ENCODE results near the gene WWTR1.

WWTR1 gene

DNA sequence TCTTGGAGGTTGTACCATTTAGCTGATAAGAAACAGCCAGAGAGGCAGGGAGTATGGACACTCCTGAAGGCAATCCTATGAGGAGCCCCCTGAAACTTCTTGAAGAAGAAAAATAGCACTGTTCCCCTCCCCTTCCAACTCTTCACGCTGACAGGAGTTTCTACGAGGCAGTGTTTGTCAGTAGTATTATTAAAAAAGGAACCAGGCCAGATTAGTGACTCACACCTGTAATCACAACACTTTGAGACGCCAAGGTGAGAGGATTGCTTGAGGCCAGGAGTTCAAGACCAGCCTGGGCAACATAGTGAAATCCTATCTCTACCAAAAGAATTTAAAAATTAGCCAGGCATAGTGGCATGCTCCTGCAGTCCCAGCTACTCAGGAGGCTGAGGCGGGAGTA is 38.7 kb downstream of the WWTR1 start:
- no peaks in the 10 kb centered on the region for H3K9me3 Mint-ChIP-seq
- no peaks in the 10 kb centered on the region for H3K36me3 Mint-ChIP-seq (ENCODE audit: low read depth)
- H3K27me3 Mint-ChIP-seq = peaks cover 23% of the 10 kb centered on the region
- H3K4me1 Mint-ChIP-seq (ENCODE audit: low read depth) = peaks cover 4% of the 10 kb centered on the region
- H3K4me3 Mint-ChIP-seq = no peak overlapping the region
- H3K27ac Mint-ChIP-seq = no peak overlapping the region

GRCh38 chr3:149618151-149619123 is 39.4 kb downstream of the WWTR1 start:
- Mint-ChIP-seq H3K4me1 (ENCODE audit: low read depth) (peaks cover 4% of the 10 kb centered on the region), H3K27ac (no peak overlapping the region), H3K4me3 (no peak overlapping the region), H3K36me3 (ENCODE audit: low read depth) (no peaks in the 10 kb centered on the region), H3K9me3 (no peaks in the 10 kb centered on the region), H3K27me3 (peaks cover 18% of the 10 kb centered on the region)

- no peaks in the 10 kb centered on the region for H3K4me1 Mint-ChIP-seq (ENCODE audit: low read depth)
- peaks cover 26% of the 10 kb centered on the region for H3K27me3 Mint-ChIP-seq
- H3K4me3 Mint-ChIP-seq = no peak overlapping the region
- H3K9me3 Mint-ChIP-seq = no peaks in the 10 kb centered on the region
- no peak overlapping the region for H3K27ac Mint-ChIP-seq
- no peaks in the 10 kb centered on the region for H3K36me3 Mint-ChIP-seq (ENCODE audit: low read depth)
Measured at GRCh38 chr3:149615731-149616221, 42.0 kb downstream of the WWTR1 start.

DNA sequence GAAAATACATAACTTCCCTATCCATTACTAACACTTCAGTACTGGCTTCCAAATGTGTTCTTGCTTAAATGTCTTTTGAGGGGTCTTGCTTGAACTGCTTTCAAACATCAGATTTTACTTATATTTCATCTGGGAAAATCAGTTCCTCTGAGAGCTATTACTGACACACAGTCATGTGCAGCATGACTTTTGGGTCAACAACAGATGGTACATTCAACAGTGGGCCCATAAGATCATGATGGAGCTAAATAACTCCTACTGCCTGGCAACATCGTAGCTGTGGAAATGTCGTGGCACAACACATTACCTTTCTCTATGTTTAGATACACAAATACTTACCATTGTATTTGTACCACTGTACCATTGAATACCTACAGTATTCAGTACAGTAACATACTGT is 43.8 kb downstream of the WWTR1 start:
- H3K9me3 Mint-ChIP-seq = no peaks in the 10 kb centered on the region
- H3K36me3 Mint-ChIP-seq (ENCODE audit: low read depth) = no peaks in the 10 kb centered on the region
- peaks cover 19% of the 10 kb centered on the region for H3K27me3 Mint-ChIP-seq
- H3K27ac Mint-ChIP-seq = no peak overlapping the region
- no peaks in the 10 kb centered on the region for H3K4me1 Mint-ChIP-seq (ENCODE audit: low read depth)
- no peak overlapping the region for H3K4me3 Mint-ChIP-seq

DNA sequence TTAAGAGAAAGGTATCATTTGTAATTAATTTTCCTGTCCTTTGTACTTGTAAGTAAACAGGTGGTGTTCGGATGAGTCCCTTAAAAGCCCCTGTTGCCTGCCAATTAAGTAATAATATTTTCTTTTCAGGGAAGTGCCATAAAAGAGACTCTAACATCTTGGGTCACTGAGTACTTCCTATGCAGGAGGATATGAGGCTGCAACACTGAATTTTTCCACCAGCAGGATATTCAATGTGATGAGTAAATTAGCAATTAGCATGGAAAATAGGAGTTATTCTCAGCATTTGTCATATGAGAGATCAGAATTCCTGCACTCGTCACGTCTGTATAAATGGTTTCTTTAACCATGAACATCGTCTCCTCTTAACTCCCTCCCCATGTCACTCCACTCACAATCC is 45.4 kb downstream of the WWTR1 start:
- Mint-ChIP-seq H3K27ac (no peak overlapping the region), H3K36me3 (ENCODE audit: low read depth) (no peaks in the 10 kb centered on the region), H3K27me3 (peaks cover 18% of the 10 kb centered on the region), H3K9me3 (no peaks in the 10 kb centered on the region), H3K4me3 (no peak overlapping the region), H3K4me1 (ENCODE audit: low read depth) (no peaks in the 10 kb centered on the region)

GRCh38 chr3:149611149-149611548 is 46.7 kb downstream of the WWTR1 start:
- H3K9me3 Mint-ChIP-seq = no peaks in the 10 kb centered on the region

DNA sequence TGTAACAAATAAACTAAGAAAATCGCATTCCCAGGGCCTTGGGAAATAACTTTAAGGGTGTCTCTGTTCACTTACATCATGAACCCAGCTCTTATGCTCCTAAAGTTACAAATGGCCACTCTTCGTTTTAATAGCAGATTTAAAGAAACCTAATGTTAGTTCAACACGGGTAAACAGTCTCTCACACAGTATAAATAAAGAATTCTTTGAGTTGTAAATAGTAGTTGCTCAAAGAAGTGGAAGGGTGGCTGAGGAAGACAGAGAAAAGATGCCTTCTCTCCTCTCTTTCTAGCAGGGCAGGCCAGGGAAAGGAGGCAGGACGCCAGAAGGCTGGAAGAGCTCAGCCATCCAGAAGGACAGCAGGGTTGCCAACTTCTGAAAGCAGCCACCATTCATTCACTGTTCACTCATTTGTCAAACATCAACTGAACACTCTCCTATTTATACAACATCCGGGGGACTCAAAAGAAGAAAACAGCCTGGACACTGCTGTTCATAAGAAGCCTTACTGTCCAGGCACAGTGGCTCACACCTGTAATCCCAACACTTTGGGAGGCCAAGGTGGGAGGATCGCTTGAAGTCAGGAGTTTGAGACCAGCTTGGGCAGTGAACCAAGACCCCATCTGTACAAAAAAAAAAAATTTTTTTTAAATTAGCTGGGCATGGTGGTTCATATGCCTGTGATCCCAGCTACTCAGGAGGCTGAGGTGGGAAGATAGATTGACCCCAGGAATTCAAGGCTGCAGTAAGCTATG is 47.3 kb downstream of the WWTR1 start:
- H3K27me3 Mint-ChIP-seq = peaks cover 10% of the 10 kb centered on the region
- no peaks in the 10 kb centered on the region for H3K9me3 Mint-ChIP-seq
- no peak overlapping the region for H3K27ac Mint-ChIP-seq
- no peak overlapping the region for H3K4me3 Mint-ChIP-seq
- no peaks in the 10 kb centered on the region for H3K36me3 Mint-ChIP-seq (ENCODE audit: low read depth)
- no peaks in the 10 kb centered on the region for H3K4me1 Mint-ChIP-seq (ENCODE audit: low read depth)

More at GRCh38 chr3:149611149-149611548, 46.7 kb downstream of the WWTR1 start:
- Mint-ChIP-seq H3K36me3 (ENCODE audit: low read depth) (no peaks in the 10 kb centered on the region), H3K27ac (no peak overlapping the region), H3K27me3 (peaks cover 15% of the 10 kb centered on the region), H3K4me1 (ENCODE audit: low read depth) (no peaks in the 10 kb centered on the region), H3K4me3 (no peak overlapping the region)

DNA sequence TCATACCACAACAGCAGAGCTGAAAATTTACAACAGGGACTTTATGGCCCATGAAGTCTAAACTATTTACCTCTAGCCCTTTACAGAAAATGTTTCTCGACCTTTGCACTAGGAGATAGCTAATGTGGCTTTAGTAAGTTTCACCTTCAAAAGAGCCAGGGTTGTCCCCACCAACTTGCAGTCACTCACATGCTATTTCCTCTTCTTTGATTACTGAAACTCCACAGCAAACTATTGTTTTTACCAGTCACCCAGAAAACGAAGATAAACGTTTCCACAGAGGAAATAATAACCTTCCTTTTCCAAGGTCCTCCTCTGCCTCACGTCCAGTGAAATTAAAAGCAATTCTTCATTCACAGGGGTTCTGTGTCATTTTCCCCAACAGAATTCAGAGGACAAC is 48.2 kb downstream of the WWTR1 start:
- Mint-ChIP-seq H3K9me3 (no peaks in the 10 kb centered on the region), H3K27me3 (peaks cover 10% of the 10 kb centered on the region), H3K4me1 (ENCODE audit: low read depth) (no peaks in the 10 kb centered on the region), H3K36me3 (ENCODE audit: low read depth) (no peaks in the 10 kb centered on the region), H3K27ac (no peak overlapping the region), H3K4me3 (no peak overlapping the region)

GRCh38 chr3:149608987-149609386 is 48.8 kb downstream of the WWTR1 start:
- H3K27me3 Mint-ChIP-seq = peaks cover 10% of the 10 kb centered on the region
- H3K36me3 Mint-ChIP-seq (ENCODE audit: low read depth) = no peaks in the 10 kb centered on the region
- no peaks in the 10 kb centered on the region for H3K9me3 Mint-ChIP-seq
- no peak overlapping the region for H3K4me3 Mint-ChIP-seq
- no peaks in the 10 kb centered on the region for H3K4me1 Mint-ChIP-seq (ENCODE audit: low read depth)
- H3K27ac Mint-ChIP-seq = no peak overlapping the region

DNA sequence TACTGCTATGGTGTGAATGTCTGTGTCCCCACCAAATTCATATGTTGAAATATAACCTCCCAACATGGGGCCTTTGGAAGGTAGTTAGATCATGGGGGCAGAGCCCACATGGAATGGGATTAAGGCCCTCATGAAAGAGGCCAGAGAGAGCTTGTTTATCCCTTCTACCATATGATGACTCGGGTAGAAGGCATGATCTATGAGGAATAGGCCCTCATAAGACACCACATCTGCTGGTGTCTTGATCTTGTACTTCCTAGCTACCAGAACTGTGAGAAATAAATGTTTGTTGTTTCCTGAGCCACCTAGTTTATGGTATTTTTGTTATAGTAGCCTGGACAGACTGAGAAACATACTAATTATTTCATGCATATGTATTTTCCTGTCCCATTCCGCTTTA is 51.9 kb downstream of the WWTR1 start:
- peaks cover 4% of the 10 kb centered on the region for H3K27me3 Mint-ChIP-seq
- H3K4me1 Mint-ChIP-seq (ENCODE audit: low read depth) = no peaks in the 10 kb centered on the region
- no peak overlapping the region for H3K27ac Mint-ChIP-seq
- no peak overlapping the region for H3K4me3 Mint-ChIP-seq
- H3K9me3 Mint-ChIP-seq = no peaks in the 10 kb centered on the region
- no peaks in the 10 kb centered on the region for H3K36me3 Mint-ChIP-seq (ENCODE audit: low read depth)

DNA sequence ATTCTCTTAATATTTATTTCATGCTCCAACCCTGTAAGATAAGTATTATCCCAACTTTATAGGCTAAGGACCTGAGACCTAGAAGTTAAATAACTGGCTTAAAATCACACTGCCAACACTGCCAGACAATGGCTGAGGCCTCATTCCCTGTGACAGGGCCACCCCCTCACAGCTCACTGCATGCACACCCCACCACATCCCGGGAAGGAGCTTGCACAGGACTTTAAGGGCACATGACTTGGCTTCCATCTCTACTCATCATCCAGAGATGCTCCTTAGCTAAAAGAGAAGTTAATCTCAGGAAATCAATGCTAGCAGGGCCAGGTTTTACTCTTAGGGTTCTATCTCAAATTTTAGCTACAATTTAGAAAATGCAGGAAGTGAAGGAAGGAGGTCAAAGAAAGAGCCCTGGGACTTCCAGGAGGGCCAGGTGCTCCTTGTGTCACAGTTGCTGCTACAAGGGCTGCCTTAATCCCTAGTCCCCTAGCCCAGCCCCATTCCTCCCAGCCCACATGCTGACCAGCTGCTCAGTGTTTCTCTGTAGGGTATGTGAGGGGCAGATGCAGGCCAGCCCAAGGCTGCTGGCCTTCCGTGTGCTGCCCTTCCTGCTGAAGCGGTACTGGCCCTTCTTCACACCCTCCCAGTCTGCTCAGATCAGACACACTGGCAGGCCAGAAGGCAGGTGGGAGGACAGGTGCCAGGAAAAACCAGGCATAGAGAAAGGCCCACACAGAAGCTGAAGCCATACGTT is 53.5 kb downstream of the WWTR1 start:
- Mint-ChIP-seq H3K4me1 (ENCODE audit: low read depth) (no peaks in the 10 kb centered on the region), H3K9me3 (no peaks in the 10 kb centered on the region), H3K27ac (no peak overlapping the region), H3K36me3 (ENCODE audit: low read depth) (no peaks in the 10 kb centered on the region), H3K27me3 (peaks cover 4% of the 10 kb centered on the region), H3K4me3 (no peak overlapping the region)

- no peak overlapping the region for H3K4me3 Mint-ChIP-seq
- peaks cover 4% of the 10 kb centered on the region for H3K27me3 Mint-ChIP-seq
- no peaks in the 10 kb centered on the region for H3K36me3 Mint-ChIP-seq (ENCODE audit: low read depth)
- no peaks in the 10 kb centered on the region for H3K9me3 Mint-ChIP-seq
- no peaks in the 10 kb centered on the region for H3K4me1 Mint-ChIP-seq (ENCODE audit: low read depth)
- no peak overlapping the region for H3K27ac Mint-ChIP-seq
Measured at GRCh38 chr3:149603126-149604074, 54.4 kb downstream of the WWTR1 start.

DNA sequence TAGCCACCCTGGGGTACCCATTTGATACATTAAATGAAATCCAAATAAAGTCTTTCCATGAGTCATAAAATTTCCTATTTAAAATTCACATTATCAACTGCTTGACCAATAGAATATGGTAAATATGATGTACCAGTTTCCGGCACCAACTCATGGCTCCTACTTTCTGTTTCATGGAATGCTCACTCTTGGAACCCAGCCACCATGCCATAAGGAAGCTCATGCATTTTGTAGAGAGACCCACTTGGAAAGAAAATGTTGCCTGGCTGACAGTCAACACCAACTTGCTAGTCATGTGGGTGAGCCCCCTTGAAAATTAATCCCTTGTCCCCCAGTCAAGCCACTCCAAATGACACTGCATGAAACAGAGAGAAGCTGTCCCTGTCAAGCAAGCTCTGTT is 57.2 kb downstream of the WWTR1 start:
- no peaks in the 10 kb centered on the region for H3K36me3 Mint-ChIP-seq (ENCODE audit: low read depth)
- no peak overlapping the region for H3K4me3 Mint-ChIP-seq
- H3K27me3 Mint-ChIP-seq = peaks cover 4% of the 10 kb centered on the region
- H3K9me3 Mint-ChIP-seq = no peaks in the 10 kb centered on the region
- no peaks in the 10 kb centered on the region for H3K4me1 Mint-ChIP-seq (ENCODE audit: low read depth)
- no peak overlapping the region for H3K27ac Mint-ChIP-seq

DNA sequence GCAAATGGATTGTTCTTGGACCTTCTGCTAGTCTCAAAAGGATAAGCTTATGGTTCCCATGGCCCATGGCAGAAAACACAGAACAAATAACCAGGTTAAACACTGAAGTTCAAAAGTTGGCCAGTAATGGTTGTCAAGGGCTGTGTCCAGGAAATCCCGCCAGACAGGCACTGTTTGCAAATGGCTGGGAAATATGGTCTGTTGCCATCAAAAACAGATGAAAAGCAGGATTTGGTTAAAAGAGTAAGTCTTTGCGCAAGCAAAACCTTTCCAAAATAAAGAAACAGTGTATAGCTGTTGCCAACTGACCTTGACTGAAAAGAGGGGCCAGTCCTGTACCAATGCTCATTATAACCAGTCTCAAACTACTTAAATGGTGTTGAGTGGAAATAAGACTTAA is 58.6 kb downstream of the WWTR1 start:
- Mint-ChIP-seq H3K4me3 (no peak overlapping the region), H3K9me3 (no peaks in the 10 kb centered on the region), H3K36me3 (ENCODE audit: low read depth) (no peaks in the 10 kb centered on the region), H3K4me1 (ENCODE audit: low read depth) (no peaks in the 10 kb centered on the region), H3K27ac (no peak overlapping the region), H3K27me3 (peaks cover 4% of the 10 kb centered on the region)

All from stimulated activated naive CD8-positive, alpha-beta T cell treated with anti-CD3 and anti-CD28 coated beads, Interleukin-15, Interleukin-2, amounts not matched to agents 100 ng/mL and 50 ng/mL, for 24 hours (primary cell).